Mucosa of gallbladder (tissue), 1 donor: ENCODE data around the gene SIAE. TPM values are rescaled to one million over a fixed set of nuclear protein-coding genes. Genes with fewer than 3 reads are reported as not detected.
"Not testable (repeated sequence)": the region's sequence is repeated elsewhere in the genome, so short reads cannot be mapped to it uniquely, and the experiment has no call there.

Experiments used
- DNase-seq: peaks from one replicate; pipeline ENCODE4 v3.0.0-alpha.2; 2020; ENCODE audit warnings: low spot score
- total RNA-seq: library from RNA; stranded (reverse); gene quantifications from one replicate; pipeline ENCODE4 v1.2.1, GENCODE V29; 2021
- donor health status: DM: no; HTN: no; CAD: no.

The SIAE gene
- total RNA-seq, 1 donor from 2014 or later, result 33.1 TPM

- no peak for DNase-seq
These were observed 47.9 kb downstream of the SIAE start for GRCh38 chr11:124625504-124626168.

GRCh38 chr11:124623861-124624525, 49.5 kb downstream of the SIAE start:
- no peak for DNase-seq

- peak; percentile 88 for DNase-seq
These were observed 50.7 kb downstream of the SIAE start, which contains the start of gene TBRG1 for GRCh38 chr11:124622531-124623451. Gene TBRG1 (plus strand): TSS chr11:124622864. CDS start chr11:124623084, 220 bp downstream.

GRCh38 chr11:124618863-124619262, 54.7 kb downstream of the SIAE start:
- no peak for DNase-seq

- DNase-seq, result no peak
These were observed 60.8 kb downstream of the SIAE start for GRCh38 chr11:124612567-124613246.

GRCh38 chr11:124612045-124612444, 61.5 kb downstream of the SIAE start:
- DNase-seq, result no peak

GRCh38 chr11:124611064-124611463, 62.5 kb downstream of the SIAE start, which contains the start of gene PANX3:
Gene PANX3 (plus strand): TSS chr11:124611428. CDS start chr11:124611557, 129 bp downstream.
- no peak for DNase-seq

GRCh38 chr11:124610295-124610694, 63.2 kb downstream of the SIAE start:
- no peak for DNase-seq

GRCh38 chr11:124608147-124608546, 65.4 kb downstream of the SIAE start:
- DNase-seq, result no peak

- DNase-seq, result no peak
These were observed 67.8 kb downstream of the SIAE start for GRCh38 chr11:124605719-124606118.

- not testable (repeated sequence) for DNase-seq
These were observed 70.8 kb downstream of the SIAE start for GRCh38 chr11:124602723-124603122.

GRCh38 chr11:124602193-124602592, 71.3 kb downstream of the SIAE start:
- no peak for DNase-seq

- no peak for DNase-seq
These were observed 72.8 kb downstream of the SIAE start for GRCh38 chr11:124600621-124601320.

GRCh38 chr11:124597626-124598025, 75.9 kb downstream of the SIAE start:
- DNase-seq, result no peak

- no peak for DNase-seq
These were observed 78.2 kb downstream of the SIAE start for GRCh38 chr11:124595302-124595701.

- DNase-seq, result no peak
These were observed 80.9 kb downstream of the SIAE start for GRCh38 chr11:124592627-124593026.

- DNase-seq, result no peak
These were observed 82.1 kb downstream of the SIAE start for GRCh38 chr11:124591430-124591829.

GRCh38 chr11:124586238-124586860, 87.2 kb downstream of the SIAE start:
- peak; percentile 53 for DNase-seq

GRCh38 chr11:124584681-124585372, 88.7 kb downstream of the SIAE start:
- DNase-seq, result no peak

GRCh38 chr11:124583781-124584180, 89.8 kb downstream of the SIAE start:
- no peak for DNase-seq
